GM21381 (cell line): ENCODE results near the gene CWC15.
"Not testable (repeated sequence)": the region's sequence is repeated elsewhere in the genome, so short reads cannot be mapped to it uniquely, and the experiment has no call there.

Source experiments
- ATAC-seq: cut with Tn5 transposase; IDR thresholded peaks from one replicate; pipeline ENCODE4 v1.9.1; 2021; ENCODE audit warnings: mild to moderate bottlenecking, moderate library complexity; ENCODE audit not compliant: unreplicated experiment

The CWC15 gene

DNA sequence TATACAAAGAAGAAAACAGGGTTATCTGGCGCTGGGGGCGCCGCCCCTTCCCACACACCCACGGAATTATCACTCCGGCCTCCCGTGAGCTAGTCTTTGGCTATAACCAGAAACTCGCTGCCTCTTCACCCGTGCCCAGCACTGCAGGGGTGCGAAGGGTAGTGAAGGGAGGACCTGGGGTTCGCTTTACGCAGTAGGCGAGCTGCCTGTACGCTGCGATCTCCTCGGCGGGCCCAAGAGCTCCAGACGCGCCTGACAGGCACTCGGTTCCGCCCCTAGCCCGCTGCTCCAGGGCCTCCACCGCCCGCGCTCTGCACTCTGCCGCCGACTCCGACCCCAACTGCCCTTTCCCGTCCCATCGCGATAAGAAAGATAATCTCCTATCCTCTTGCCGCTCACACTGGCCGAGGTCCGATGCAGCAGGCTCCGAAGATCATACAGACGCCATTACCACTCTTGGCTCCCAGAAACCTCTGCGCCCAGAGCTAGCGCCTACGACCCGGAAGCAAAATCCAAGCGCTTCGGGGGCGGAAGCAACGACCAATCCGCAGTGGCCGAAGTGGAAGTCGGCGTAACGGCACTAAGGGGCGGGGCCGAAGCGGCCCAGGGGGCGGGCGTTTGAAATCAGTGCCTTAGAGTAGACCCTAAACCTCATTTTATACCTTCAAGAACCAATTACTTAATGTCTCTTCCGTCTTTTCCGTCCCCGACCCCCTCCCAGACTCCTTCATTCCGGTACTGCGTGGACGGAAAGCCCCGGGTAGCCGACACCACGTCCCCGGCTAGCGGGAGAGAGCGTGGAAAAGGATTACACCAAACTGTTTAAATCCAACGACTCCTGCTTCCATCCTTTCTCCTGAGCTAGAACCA, at the start of gene CWC15, which contains the start of gene KDM4D:
Gene CWC15, minus strand, starts transcription at position 458 of the 870 bp plus-strand sequence. CDS start 1,371 bp downstream, outside the sequence.
Gene KDM4D, plus strand, starts transcription at position 611 of the 870 bp plus-strand sequence. CDS start 23,664 bp downstream, outside the sequence.
- ATAC-seq: peak; percentile 100

- not testable (repeated sequence) for ATAC-seq
Observed at GRCh38 chr11:95021468-95021867, 48.1 kb upstream of the CWC15 start.

GRCh38 chr11:95016139-95016538, 42.8 kb upstream of the CWC15 start:
- no peak for ATAC-seq

DNA sequence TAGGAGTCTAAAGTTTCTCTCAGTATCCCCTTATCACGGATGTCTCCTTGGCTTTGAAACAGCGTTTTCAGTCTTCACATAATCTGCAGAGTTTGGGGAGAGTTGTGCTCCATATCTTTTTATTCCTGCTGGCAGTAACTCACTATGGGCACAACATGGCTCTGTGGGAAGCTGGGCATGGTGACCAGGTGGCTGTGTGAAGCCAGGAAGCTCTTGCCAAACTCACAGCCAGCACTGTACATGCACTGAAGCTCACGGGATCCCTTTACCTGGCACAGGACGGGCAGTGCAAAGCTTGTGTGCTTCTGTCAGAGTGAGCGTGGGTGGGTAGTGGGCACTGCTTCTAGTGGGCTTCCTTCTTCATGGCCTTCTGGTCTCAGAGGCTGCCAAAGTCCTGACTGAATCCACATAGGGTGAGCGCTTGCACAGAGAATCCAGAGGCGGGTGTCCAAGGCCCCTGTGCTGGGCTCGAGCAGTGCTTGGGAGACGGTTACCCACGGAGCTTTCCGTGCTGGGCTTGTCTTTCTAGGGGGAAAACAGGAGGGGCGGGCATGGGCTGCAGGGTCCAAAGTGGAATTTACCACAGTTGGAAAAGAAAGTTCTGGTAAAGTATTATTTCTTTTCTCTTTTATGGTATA, 40.9 kb upstream of the CWC15 start:
- ATAC-seq: no peak

GRCh38 chr11:95011376-95011775, 38.0 kb upstream of the CWC15 start:
- ATAC-seq: no peak

DNA sequence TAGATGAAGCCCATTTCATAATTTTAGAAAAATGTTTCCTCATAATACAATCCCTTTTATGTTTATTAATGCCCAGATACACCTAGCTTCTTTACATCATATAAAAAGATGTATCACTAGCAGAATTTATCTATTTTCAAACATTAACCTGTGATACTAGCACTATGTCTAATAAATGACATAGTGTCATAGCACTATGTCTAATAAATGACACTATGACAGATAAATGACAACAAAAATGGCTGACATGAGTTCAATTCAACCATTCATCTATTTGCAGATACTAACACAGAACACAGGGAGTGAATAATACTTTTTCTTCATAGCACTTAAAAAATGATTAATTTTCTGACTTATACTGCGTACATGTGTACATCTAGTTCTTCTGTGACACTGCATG, 32.3 kb upstream of the CWC15 start:
- no peak for ATAC-seq

- ATAC-seq: no peak
Observed at GRCh38 chr11:95003716-95004115, 30.4 kb upstream of the CWC15 start.

GRCh38 chr11:94998285-94998684, 24.9 kb upstream of the CWC15 start:
- ATAC-seq: no peak

- ATAC-seq: no peak
Observed at GRCh38 chr11:94997437-94997836, 24.1 kb upstream of the CWC15 start.

DNA sequence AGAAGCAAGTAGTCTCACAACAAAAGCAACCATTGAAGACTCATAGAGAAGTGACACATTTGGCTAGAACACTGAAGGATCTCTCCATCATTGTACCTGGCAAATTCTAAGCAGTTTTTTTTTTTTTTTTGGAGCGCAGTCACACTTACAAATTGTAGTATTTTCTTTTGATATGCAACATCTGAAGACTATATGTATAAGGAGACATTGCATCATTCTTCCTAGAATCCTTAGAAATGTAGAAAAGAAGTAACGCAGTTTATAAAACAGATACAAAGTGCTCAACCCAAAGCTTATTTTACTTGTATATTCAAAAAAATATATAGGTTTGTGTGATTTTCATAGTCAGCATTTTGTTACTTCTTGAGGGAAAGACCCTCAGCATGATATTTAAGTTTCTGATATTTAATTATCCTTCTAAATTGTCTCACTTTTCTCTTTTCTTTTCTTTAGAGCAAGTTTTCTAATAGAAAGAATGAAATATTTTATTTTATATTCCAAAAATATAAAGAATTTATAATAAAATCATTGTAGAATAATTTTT, 20.1 kb upstream of the CWC15 start:
- ATAC-seq: no peak

DNA sequence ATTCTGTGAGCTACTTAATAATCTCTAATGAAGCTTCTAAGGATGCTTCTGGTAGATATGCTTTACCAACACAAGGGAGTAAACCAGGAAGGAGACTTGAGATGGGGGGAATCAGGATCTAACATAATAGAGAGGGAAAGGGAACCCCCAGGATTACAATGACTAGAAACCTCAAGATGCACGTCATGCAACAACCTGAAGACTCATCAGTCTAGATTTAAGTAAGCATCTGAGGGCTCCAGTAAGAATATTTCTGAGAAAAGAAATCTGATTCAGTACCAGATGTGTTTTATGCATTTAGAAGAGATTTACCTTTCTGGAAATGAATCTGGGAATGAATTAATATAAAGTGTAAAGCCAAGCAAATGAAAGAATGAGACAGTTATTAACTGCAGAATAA, 15.4 kb upstream of the CWC15 start:
- ATAC-seq: no peak

- no peak for ATAC-seq
Observed at GRCh38 chr11:94987378-94987777, 14.0 kb upstream of the CWC15 start.

GRCh38 chr11:94975599-94975998, 2.2 kb upstream of the CWC15 start:
- ATAC-seq: no peak

- no peak for ATAC-seq
Observed at GRCh38 chr11:94974178-94974577, 822 bp upstream of the CWC15 start.

DNA sequence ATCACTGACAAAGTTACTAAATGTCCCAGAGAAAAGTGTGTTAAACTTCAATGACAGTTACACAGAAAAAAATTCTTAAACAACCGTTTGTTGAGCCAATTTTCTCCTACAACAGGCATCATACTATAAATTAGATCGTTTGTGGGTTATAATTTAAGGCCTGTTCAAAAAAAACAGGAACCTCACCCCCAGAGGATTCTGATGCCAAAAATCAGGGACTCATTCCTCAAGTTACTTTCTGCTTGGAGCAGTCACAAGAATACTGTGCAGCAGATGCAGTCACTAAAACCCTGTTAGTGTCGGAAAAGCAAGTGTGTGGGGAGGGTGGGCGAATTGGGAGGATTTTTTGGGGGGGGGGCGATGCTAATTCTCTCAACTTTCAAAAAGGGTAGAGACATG, 657 bp downstream of the CWC15 start:
- no peak for ATAC-seq

DNA sequence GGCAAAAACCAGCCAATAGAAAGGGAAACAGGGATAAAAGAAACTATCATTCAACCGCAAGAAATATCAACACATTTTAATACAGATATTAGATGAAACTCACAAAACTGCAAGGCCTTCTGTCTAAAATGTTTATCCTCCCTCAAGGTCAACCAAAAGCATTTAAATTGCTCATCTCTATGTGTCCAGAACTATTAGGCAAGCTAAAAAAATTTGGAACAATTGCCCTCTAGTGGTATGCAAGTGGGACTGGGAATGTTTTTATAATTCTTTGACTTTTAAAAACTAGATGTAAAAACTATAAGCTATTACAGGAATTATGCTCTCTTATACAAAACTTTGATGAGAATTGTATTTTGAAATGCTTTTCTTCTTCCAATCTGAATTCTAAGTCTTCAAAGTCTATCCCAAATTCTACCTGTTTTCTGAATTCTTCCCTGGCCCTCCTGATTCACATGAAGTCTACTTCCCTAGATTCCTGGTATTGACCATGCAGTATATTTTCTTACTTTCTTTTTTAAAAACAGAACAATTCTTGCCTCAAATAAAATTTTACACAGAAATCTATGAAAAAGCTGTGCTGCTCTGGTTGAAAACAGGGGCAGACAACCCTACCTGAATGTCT, 4.9 kb downstream of the CWC15 start:
- no peak for ATAC-seq

- no peak for ATAC-seq
Observed at GRCh38 chr11:94964934-94965333, 8.4 kb downstream of the CWC15 start.

DNA sequence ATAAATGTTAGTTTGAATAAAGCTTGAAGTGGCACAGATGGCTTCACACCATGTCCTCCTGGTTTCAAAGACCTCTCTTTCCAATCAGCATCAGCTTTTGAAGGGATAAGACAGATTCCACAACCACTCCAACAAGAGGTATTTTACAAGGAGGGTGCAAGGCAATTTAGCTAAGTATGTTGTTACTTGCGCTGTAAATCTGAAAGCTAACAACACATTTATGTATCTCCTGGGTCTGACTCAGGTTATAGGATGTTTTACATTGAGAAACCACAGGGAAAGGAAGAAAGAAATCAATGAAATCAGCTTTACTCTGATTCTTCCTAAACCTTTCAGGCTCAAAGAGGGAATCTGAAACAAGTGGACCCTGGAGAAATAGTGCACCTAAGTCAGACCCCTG, 12.1 kb downstream of the CWC15 start:
- no peak for ATAC-seq

- ATAC-seq: no peak
Observed at GRCh38 chr11:94960488-94960887, 12.9 kb downstream of the CWC15 start.

- no peak for ATAC-seq
Observed at GRCh38 chr11:94959179-94959578, 14.2 kb downstream of the CWC15 start.

DNA sequence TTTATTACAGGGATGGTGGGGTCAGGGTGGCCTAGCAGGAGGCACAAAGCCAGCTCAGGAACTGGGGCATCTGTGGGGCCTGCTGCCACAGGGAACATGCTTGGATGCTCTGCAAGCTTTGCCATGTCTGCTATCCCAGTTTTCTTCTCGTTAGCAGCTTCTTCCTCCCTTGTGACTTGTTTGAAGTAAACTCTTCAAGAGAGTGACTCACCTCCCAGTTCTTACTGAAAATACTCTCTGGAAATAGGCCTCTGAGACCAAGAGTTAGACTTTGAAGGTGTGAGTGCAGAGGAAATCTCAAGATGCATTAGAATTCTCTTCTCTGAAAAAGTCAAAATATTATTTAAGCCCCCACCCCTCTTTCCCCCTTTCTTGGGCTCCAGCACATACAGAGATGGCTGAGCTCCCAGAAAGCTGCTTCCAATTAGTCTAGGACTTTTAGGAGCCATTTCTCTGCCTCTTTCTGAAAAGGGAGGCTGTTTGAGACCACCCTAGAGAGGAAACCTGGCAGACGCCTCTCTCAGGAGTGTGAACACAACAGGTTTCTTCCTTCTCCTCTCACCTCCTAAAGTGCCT, 15.1 kb downstream of the CWC15 start:
- ATAC-seq: no peak
